GM06990 (cell line): ENCODE measurements around the gene SCAPER.
"Not testable (repeated sequence)": the region's sequence is repeated elsewhere in the genome, so short reads cannot be mapped to it uniquely, and the experiment has no call there.

Experiments
- DNase-seq: peaks from one replicate; pipeline ENCODE4 v3.0.0-alpha.2; 2011; ENCODE audit not compliant: insufficient read length; ENCODE audit errors: extremely low read depth
- H3K27me3 ChIP-seq: replicated peaks from 2 replicates; pipeline ENCODE4 v1.6.0; 2011; ENCODE audit warnings: low read length; ENCODE audit not compliant: control insufficient read depth, insufficient read depth
- H3K36me3 ChIP-seq: 2 replicates; pipeline ENCODE4 v1.5.1; 2011; ENCODE audit warnings: low read length; ENCODE audit not compliant: control insufficient read depth, insufficient read depth
- H3K4me3 ChIP-seq: replicated peaks from 2 replicates; pipeline ENCODE4 v1.5.1; 2011; ENCODE audit warnings: low read depth, mild to moderate bottlenecking, control low read depth, low read length
- TF ChIP-seq, protein P1 (sequence below): IDR thresholded peaks from 2 replicates; pipeline ENCODE4 v1.5.1; 2011; ENCODE audit warnings: low read length, control low read depth, mild to moderate bottlenecking, inconsistent platforms; ENCODE audit not compliant: insufficient read depth, poor library complexity, severe bottlenecking

Gene SCAPER

DNA sequence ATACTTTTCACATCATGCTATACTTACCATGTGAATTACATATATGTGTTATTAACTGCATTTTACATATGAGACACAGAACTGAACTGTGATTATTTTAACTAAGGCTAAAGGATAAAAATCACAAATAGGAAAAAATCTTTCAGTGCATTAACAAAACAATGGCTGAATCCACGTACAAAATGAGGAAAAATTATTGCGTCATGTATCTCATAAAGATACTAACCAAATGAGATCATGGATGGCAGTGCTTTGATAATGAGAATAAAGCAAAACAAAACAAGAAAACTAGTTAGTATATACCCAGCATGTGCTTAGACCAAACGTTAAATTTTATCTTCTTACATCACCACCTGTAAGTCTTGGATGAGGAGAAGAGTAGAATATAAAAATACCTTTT lies 66.0 kb downstream of the SCAPER start:
- no peak overlapping the region for H3K4me3 ChIP-seq
- TF ChIP-seq, protein P1, sequence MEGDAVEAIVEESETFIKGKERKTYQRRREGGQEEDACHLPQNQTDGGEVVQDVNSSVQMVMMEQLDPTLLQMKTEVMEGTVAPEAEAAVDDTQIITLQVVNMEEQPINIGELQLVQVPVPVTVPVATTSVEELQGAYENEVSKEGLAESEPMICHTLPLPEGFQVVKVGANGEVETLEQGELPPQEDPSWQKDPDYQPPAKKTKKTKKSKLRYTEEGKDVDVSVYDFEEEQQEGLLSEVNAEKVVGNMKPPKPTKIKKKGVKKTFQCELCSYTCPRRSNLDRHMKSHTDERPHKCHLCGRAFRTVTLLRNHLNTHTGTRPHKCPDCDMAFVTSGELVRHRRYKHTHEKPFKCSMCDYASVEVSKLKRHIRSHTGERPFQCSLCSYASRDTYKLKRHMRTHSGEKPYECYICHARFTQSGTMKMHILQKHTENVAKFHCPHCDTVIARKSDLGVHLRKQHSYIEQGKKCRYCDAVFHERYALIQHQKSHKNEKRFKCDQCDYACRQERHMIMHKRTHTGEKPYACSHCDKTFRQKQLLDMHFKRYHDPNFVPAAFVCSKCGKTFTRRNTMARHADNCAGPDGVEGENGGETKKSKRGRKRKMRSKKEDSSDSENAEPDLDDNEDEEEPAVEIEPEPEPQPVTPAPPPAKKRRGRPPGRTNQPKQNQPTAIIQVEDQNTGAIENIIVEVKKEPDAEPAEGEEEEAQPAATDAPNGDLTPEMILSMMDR: no peak
- H3K27me3 ChIP-seq: no peaks in the 10 kb centered on the region
- H3K36me3 ChIP-seq: no peaks in the 10 kb centered on the region; the same call in 1 of the 2 replicates
- DNase-seq: no peak

DNA sequence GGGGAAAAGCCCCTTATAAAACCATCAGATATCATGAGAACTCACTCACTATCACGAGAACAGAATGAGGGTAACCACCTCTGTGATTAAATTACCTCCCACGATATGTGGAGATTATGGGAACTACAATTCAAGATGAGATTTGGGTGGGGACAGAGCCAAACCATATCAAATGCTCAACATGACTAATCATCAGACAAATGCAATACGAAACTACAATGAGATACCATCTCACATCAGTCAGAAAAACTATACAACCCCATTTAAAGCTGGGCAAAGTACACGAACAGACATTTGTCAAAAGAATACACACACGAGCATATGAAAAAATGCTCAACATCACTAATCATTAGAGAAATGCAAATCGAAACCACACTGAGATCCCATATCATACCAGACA lies 67.7 kb downstream of the SCAPER start:
- Histone ChIP-seq H3K36me3 (no peaks in the 10 kb centered on the region; the same call in 1 of the 2 replicates), H3K27me3 (no peaks in the 10 kb centered on the region), H3K4me3 (no peak overlapping the region)
- DNase-seq: no peak
- TF ChIP-seq, protein P1: no peak

DNA sequence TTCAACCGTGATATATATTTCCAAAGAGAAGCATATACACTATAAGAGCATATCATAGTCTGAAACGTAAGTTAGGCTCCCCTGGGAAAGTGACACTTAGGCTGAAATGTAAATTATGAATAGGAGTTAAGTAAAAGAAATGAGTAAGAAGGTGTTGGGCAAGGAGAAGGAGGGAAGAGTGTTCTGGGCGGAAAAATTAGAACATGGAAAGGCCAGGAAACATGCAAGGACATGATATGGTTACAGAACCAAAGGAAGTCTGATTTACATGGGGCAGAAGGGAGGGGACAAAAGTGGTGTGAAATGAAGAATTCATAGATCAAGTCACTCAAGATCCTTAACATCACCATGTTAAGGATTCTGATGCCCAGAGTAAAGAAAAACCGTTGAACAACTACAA lies 75.2 kb downstream of the SCAPER start:
- TF ChIP-seq, protein P1: no peak
- H3K4me3 ChIP-seq: no peak overlapping the region
- no peaks in the 10 kb centered on the region for H3K36me3 ChIP-seq
- no peaks in the 10 kb centered on the region for H3K27me3 ChIP-seq
- no peak for DNase-seq

DNA sequence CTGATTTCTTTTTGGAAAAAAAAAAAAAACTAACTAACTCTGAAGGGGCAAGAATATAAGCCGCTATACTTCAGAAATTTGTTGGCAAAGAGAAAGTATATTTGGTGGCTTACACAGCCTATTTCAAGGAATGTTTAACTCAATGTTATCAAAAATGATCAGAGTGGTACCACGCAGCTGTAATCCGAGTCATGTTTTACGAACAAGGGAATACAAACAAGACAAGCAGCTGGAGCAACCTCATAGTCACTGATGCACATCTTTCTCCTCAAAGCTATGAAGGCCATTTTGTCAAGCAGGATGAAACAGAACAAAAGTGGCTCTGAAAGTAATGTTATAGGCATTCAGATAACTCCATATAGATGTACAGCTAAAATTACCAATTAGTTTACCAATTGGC lies 81.2 kb downstream of the SCAPER start:
- Histone ChIP-seq H3K27me3 (no peaks in the 10 kb centered on the region), H3K36me3 (no peaks in the 10 kb centered on the region), H3K4me3 (no peak overlapping the region)
- TF ChIP-seq, protein P1: no peak
- no peak for DNase-seq

DNA sequence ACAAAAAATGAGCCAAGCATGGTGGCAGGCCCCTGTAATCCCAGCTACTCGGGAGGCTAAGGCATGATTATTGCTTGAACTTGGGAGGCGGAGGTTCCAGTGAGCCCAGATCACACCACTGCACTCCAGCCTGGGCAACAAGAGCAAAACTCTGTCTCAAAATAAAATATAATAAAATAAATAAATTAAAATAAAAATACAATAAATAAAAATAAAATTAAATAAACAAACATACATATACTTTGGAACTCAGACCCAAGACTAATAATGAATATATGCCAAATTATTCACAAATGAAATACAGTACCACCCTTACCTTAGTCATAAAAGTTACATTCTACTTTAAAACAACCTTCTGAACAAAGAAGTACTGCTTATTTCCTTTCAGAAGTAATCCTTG lies 81.8 kb downstream of the SCAPER start:
- H3K27me3 ChIP-seq: no peaks in the 10 kb centered on the region
- no peak for DNase-seq
- TF ChIP-seq, protein P1: no peak
- H3K4me3 ChIP-seq: no peak overlapping the region
- H3K36me3 ChIP-seq: no peaks in the 10 kb centered on the region

DNA sequence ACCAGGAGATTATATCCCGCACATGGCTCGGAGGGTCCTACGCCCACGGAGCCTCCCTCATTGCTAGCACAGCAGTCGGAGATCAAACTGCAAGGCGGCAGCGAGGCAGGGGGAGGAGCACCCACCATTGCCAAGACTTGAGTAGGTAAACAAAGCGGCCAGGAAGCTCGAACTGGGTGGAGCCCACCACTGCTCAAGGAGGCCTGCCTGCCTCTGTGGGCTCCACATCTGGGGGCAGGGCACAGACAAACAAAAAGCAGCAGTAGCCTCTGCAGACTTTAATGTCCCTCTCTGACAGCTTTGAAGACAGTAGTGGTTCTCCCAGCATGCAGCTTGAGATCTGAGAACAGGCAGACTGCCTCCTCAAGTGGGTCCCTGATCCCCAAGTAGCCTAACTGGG lies 86.2 kb downstream of the SCAPER start:
- not testable (repeated sequence) for H3K27me3 ChIP-seq, H3K36me3 ChIP-seq, H3K4me3 ChIP-seq, DNase-seq
